Activated naive CD4-positive, alpha-beta T cell treated with anti-CD3 and anti-CD28 coated beads, Interleukin-2, amount 10 ng/mL, durations not matched to agents 7 days and 5 days (primary cell): ENCODE results near the gene SPDYC.
"Not testable (repeated sequence)": the region's sequence is repeated elsewhere in the genome, so short reads cannot be mapped to it uniquely, and the experiment has no call there.

Experiments used
- CTCF ChIA-PET: fragments of 350-600 bp; sonication (Branson Sonifier 250); formaldehyde crosslinking; loops from one replicate; lab custom pipeline; 2021; ENCODE audit warnings: antibody characterized with exemption; lab: Charles Lee
- DNase-seq: peaks from one replicate; pipeline ENCODE4 v3.0.0-alpha.2; 2020
- H3K27ac Mint-ChIP-seq: one replicate; pipeline ENCODE4 v1.8.0; 2021; ENCODE audit warnings: mild to moderate bottlenecking, moderate library complexity, mixed read lengths
- H3K27me3 Mint-ChIP-seq: one replicate; pipeline ENCODE4 v1.8.0; 2021; ENCODE audit warnings: mild to moderate bottlenecking, mixed read lengths
- H3K36me3 Mint-ChIP-seq: one replicate; pipeline ENCODE4 v1.8.0; 2021; ENCODE audit warnings: mixed read lengths
- H3K4me1 Mint-ChIP-seq: one replicate; pipeline ENCODE4 v1.8.0; 2021; ENCODE audit warnings: mixed read lengths
- H3K4me3 Mint-ChIP-seq: one replicate; pipeline ENCODE4 v1.8.0; 2021; ENCODE audit warnings: mild to moderate bottlenecking, moderate library complexity, mixed read lengths
- H3K9me3 Mint-ChIP-seq: one replicate; pipeline ENCODE4 v1.8.0; 2021; ENCODE audit warnings: mixed read lengths

Gene SPDYC

DNA sequence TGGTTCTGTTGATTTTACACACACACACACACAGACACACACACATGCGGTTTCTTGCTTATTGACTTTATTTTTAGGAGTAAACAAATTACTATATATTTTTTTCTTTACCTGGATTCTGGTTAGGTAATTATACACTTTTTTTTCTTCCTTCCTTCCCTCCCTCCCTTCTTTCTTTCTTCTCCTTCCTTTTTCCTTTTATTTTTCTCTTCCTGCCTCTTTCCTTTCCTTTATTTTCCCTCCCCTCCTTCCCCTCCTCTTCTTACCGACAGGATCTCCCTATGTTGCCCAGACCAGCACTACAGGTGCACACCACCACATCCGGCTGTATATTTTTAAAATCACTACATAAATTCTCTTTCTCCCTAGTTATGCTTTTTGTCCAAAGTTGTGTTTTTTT, 3.1 kb upstream of the SPDYC start:
- CTCF ChIA-PET: no interaction called here
- peaks cover 17% of the 10 kb centered on the region for H3K27me3 Mint-ChIP-seq
- H3K27ac Mint-ChIP-seq: peak overlapping the region; percentile 34
- no peak for DNase-seq
- H3K4me1 Mint-ChIP-seq: peaks cover 14% of the 10 kb centered on the region
- no peak overlapping the region for H3K4me3 Mint-ChIP-seq
- H3K9me3 Mint-ChIP-seq: no peaks in the 10 kb centered on the region
- H3K36me3 Mint-ChIP-seq: no peaks in the 10 kb centered on the region

DNA sequence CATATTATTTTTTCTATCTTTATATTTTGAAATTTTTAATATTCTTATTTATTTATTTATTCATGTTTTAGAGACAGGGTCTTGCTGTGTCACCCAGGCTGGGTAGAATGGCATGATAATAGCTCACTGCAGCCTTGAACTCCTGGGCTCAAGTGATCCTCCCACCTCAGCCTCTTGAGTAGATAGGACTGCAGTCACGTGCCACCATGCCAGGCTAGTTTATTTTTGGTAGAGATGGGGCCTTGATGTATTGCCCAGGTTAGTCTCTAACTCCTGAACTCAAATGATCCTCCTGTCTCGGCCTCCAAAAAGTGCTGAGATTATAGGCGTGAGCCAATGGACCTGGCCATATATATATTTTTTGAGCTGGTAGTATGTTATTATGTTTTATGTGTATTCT, 2.4 kb upstream of the SPDYC start:
- no peak for DNase-seq
- CTCF ChIA-PET: interaction anchor here (1.3 kb wide), 1 partner anchor 14 kb away, joined by 3 read pairs; the partner anchor contains the start of gene CAPN1
- Mint-ChIP-seq H3K4me1 (peaks cover 14% of the 10 kb centered on the region), H3K4me3 (no peak overlapping the region), H3K27ac (no peak overlapping the region), H3K27me3 (peaks cover 21% of the 10 kb centered on the region), H3K9me3 (no peaks in the 10 kb centered on the region), H3K36me3 (no peaks in the 10 kb centered on the region)

DNA sequence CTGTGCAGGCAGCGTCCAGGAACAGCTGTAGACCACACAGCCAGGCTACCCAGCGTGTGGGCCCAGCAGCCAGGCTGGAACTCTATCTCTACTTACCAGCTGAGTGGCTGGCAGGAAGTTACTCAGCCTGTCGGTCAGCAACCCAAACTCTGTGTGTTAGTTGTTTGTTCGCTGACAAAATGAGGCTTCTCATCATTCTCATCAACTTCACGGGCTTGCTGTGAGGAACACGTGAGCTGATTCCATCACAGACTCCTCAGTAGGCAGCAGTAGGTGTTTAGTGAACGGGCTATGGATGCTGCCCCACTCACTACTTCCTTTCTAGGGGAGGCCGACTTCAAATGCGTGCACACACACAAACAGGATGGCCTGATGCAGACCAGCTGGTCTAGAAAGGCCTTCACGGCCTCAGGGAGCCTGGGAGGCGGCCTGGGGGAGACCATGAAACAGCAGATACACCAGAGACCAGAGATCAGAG, 830 bp upstream of the SPDYC start:
- Mint-ChIP-seq H3K36me3 (no peaks in the 10 kb centered on the region), H3K9me3 (no peaks in the 10 kb centered on the region), H3K4me1 (peaks cover 14% of the 10 kb centered on the region), H3K27me3 (peaks cover 24% of the 10 kb centered on the region), H3K27ac (peak overlapping the region; percentile 35), H3K4me3 (no peak overlapping the region)
- CTCF ChIA-PET: interaction anchor here (1.0 kb wide), 1 partner anchor 22 kb away, joined by 3 read pairs; no protein-coding TSS in a partner anchor
- DNase-seq: no peak

DNA sequence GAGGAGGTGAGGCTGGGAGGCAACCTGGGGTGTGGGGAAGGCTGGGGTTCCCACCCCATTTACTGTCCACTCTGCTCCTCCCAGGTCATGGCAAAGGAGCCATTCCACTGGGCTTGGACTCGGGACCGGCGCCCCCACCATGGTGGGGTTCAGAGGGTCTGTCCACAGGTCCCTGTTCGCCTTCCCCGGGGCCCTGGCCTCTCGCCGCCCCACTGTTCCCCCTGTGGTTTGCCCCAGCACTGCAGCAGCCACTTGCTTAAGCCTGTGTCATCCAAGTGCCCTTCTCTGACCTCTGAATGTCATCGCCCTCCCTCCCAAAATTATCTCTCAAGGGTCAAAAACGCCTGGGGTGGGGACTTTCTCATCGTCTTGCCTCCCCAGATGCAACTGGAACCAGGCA, 2.6 kb downstream of the SPDYC start:
- Mint-ChIP-seq H3K4me3 (no peak overlapping the region), H3K27ac (no peak overlapping the region), H3K4me1 (peaks cover 14% of the 10 kb centered on the region), H3K36me3 (no peaks in the 10 kb centered on the region), H3K27me3 (peaks cover 13% of the 10 kb centered on the region), H3K9me3 (no peaks in the 10 kb centered on the region)
- DNase-seq: no peak
- CTCF ChIA-PET: no interaction called here

DNA sequence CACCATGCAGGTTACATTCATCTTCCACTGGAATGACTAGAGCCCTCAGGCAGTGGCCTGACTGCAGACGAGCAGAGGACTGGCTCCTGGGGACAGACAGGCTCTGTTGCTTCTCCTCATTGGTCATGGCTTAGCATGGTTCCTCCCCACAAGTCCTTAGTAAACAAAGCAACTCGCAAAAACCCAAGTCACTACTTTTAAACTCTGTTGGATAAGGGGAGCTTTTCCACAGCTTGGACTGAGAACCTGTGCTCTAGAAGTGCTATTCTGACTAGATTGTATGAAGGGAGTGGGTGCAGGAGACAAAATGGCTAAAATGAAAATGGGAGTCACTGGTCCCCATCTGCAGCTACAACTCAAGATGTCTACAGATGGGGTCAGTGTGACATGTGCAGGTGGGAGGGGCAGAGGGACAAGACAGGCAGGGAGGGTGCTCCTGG, 4.6 kb downstream of the SPDYC start:
- DNase-seq, H3K36me3 Mint-ChIP-seq, CTCF ChIA-PET, H3K27ac Mint-ChIP-seq, H3K4me3 Mint-ChIP-seq, H3K9me3 Mint-ChIP-seq, H3K4me1 Mint-ChIP-seq: not testable (repeated sequence)
- H3K27me3 Mint-ChIP-seq: peaks cover 17% of the 10 kb centered on the region

DNA sequence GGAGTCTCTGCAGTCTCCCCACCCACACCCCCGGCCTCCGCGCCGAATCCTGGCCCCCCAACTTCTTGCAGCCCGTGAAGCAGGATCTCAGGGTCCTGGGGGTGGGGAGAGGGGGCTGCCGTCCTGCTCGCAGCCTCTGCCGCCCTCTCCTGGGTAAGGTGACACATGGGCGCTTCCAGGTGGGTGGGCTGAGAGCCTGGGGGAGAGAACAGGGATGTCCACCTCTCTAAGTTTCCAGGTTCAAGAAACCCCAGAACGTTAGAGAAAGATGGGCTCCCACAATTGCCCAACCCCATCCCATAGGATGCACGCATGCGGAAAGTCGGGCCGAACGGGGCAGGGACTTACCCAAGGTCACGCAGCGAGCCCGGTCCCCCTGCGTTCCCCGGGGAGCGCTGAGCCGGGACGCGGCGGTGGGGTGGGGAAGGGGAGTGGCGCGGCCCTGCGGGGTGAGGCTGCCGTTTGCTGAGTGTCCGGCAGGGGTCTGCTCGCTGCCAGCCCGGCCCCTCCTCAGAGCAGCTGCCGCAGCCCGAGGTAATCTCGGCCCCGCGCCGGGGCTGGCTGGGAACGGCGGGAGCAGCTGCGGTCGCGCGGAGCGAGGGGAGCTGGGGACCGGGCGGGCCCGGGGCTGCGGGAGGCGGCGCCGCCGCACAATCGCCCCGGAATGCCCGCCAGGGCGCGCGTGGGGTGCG, 11.0 kb downstream of the SPDYC start:
- peak overlapping the region; percentile 86 for H3K4me3 Mint-ChIP-seq
- peak; percentile 73 for DNase-seq
- H3K27ac Mint-ChIP-seq: peak overlapping the region; percentile 62
- peaks cover 13% of the 10 kb centered on the region for H3K36me3 Mint-ChIP-seq
- H3K27me3 Mint-ChIP-seq: peaks cover 18% of the 10 kb centered on the region
- no peaks in the 10 kb centered on the region for H3K9me3 Mint-ChIP-seq
- CTCF ChIA-PET: interaction anchor here (0.7 to 2.9 kb wide), 9 partner anchors 11 to 70 kb away, joined by 3 to 20 read pairs (median 4); partner anchors contain the start of genes FAU, MRPL49, SPDYC and TM7SF2
- peaks cover 28% of the 10 kb centered on the region for H3K4me1 Mint-ChIP-seq

DNA sequence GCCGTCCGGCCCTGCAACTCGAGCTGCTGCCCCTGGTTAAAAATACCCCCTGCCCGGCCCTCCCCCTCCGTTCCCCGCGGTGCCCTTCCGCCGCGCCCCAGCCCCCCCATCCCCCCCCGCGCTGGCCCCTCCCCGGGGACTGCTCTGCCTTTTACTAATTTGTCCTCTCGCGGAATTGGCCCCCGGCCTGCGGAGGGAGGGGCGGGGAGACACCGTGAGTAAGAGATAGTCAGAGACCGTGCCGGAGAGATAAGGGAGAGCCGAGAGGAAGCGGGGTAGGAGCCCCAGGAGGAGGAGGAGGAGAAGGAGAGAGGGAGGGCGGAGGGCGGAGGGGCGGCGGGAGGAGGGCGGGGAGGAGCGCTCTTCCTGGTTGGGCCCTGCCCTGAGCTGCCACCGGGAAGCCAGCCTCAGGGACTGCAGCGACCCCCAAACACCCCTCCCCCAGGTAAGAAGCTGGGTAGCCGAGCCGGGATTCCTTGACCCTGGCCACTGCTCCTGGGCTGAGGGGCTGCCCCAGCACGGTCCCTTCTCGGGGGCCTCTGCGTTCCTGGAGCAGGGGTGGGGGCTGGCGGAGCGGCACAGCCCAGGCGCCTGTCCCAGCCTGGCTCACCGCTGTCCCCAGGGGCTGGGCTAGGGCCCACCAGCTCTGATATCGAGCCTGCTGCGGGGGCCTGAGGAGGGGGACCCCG, 11.7 kb downstream of the SPDYC start, which contains the start of gene CAPN1:
Gene CAPN1, plus strand, starts transcription at position 360 of the 689 bp plus-strand sequence. CDS start 774 bp downstream, outside the sequence.
- CTCF ChIA-PET: interaction anchor here (0.7 to 2.9 kb wide), 7 partner anchors 14 to 288 kb away, joined by 3 to 20 read pairs (median 4); partner anchors contain the start of genes FAU, MRPL49 and TM7SF2
- peak; percentile 86 for DNase-seq
- Mint-ChIP-seq H3K27ac (peak within 1 kb of the TSS; percentile 87), H3K36me3 (peaks cover 18% of the 10 kb centered on the region), H3K27me3 (peaks cover 18% of the 10 kb centered on the region), H3K9me3 (no peaks in the 10 kb centered on the region), H3K4me1 (peaks cover 28% of the 10 kb centered on the region), H3K4me3 (peak within 1 kb of the TSS; percentile 96)

DNA sequence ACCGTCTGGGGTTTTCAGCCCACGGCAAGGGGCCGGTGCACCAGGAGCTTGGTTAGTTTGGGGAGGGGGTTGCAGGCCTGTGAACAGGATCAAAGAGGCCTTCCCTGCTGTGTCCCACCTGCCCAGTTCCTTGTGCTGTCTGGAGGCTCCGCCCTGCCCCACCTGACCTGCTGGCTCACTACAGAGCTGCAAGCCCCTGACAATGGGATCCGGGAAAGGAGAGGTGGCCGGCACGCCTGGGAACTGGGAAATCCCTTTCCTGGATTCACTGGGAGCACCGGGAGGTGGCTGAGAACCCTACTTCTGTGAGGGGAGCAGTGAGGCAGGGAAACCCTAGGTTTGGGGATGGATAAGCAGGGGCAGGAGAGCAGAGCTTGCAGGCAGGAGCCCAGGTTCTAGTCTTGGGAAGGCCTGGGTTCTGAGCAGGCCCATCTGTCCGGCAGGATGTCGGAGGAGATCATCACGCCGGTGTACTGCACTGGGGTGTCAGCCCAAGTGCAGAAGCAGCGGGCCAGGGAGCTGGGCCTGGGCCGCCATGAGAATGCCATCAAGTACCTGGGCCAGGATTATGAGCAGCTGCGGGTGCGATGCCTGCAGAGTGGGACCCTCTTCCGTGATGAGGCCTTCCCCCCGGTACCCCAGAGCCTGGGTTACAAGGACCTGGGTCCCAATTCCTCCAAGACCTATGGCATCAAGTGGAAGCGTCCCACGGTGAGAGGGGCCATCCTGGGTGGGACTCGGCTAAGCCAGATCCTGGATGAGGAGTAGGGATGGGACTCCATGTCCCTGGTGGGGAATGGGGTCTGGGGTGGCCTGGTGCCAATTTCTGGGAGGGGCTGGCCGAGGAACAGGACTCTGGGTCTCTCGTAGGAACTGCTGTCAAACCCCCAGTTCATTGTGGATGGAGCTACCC, 12.5 kb downstream of the SPDYC start:
- Mint-ChIP-seq H3K9me3 (no peaks in the 10 kb centered on the region), H3K4me3 (peak overlapping the region; percentile 96), H3K36me3 (peaks cover 25% of the 10 kb centered on the region), H3K27me3 (peaks cover 18% of the 10 kb centered on the region), H3K27ac (peak overlapping the region; percentile 76), H3K4me1 (peaks cover 28% of the 10 kb centered on the region)
- peak; percentile 40 for DNase-seq
- CTCF ChIA-PET: interaction anchor here (1.1 to 1.7 kb wide), 3 partner anchors 22 to 288 kb away, joined by 3 to 4 read pairs (median 4); no protein-coding TSS in a partner anchor

DNA sequence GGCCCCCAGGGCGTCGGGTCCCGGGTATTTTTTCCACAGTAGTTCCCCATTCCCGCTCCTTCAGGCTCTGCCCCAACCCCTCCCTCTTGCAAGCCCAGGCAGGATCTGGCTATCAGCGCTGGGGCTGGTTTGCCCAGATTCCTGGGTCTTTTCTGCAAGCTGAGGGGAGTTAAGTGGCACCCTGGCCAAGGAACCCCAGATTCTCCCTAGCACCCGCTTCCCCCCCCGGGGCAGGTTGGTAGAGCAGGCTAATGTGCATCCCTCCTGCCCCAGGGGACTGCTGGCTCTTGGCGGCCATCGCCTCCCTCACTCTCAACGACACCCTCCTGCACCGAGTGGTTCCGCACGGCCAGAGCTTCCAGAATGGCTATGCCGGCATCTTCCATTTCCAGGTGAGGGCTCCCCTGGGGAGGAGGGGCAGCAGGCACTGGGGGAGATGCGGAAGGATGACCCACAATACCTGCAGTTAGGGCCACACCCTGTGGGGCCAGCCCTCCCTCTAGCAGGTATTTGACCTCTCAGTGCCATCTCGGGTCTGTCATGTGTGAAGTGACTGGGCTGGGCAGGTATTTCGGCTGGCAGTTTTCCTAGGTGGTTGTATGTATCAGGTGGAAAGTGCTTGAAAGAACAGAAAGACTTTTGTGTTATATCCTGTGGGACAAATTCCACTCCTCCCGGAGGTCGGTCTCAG, 13.3 kb downstream of the SPDYC start:
- Mint-ChIP-seq H3K4me1 (peaks cover 28% of the 10 kb centered on the region), H3K36me3 (peaks cover 25% of the 10 kb centered on the region), H3K27me3 (peaks cover 18% of the 10 kb centered on the region), H3K27ac (no peak overlapping the region), H3K4me3 (peak overlapping the region; percentile 96), H3K9me3 (no peaks in the 10 kb centered on the region)
- DNase-seq: no peak
- CTCF ChIA-PET: interaction anchor here (0.5 to 1.7 kb wide), 4 partner anchors 21 to 289 kb away, joined by 3 to 4 read pairs (median 3); no protein-coding TSS in a partner anchor

DNA sequence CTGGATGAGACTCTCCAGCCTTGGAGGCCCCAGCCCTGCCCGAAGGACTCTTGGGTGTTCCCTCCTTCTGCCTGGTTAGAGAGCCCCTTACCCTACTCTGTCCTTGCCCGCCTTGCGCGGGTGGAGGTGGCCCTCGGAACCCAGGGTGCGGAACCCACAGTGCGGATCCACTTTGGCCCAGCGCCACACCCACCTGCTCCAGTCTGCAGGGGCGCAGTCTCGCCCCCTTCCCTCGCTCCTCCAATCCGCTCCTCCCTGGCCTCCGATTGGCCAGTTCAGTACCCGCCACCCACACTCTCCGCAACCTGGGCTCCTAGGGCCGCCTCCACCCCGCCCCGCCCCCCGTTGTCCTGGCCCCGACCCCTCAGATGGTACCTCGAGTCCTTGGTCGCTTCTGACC, 14.1 kb downstream of the SPDYC start:
- H3K27me3 Mint-ChIP-seq: peaks cover 18% of the 10 kb centered on the region
- H3K36me3 Mint-ChIP-seq: peaks cover 29% of the 10 kb centered on the region
- H3K4me3 Mint-ChIP-seq: peak overlapping the region; percentile 96
- H3K4me1 Mint-ChIP-seq: peaks cover 28% of the 10 kb centered on the region
- CTCF ChIA-PET: interaction anchor here (0.6 kb wide), 1 partner anchor 27 kb away, joined by 3 read pairs; no protein-coding TSS in a partner anchor
- no peak overlapping the region for H3K27ac Mint-ChIP-seq
- H3K9me3 Mint-ChIP-seq: no peaks in the 10 kb centered on the region
- DNase-seq: no peak

DNA sequence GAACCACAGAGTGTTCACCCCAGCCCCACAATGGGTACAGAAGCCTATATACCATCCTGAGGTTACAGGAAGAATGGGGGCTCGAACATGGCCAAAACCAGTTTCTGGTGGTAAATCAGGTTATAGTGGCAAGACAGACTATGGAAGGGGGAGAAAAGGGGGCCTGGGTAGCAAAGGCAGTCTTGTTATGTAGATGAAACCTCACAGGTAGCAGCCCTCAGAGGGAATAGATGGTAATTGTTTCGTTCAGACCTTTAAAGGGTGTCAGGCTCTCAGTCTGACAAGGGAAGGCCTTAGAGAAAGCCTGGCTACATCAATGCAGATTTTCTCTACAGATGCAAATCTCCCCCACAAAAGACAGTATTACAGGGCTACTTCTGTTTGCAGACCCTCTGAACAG, 15.1 kb downstream of the SPDYC start:
- Mint-ChIP-seq H3K27me3 (peaks cover 9% of the 10 kb centered on the region), H3K36me3 (peaks cover 39% of the 10 kb centered on the region), H3K4me1 (peaks cover 28% of the 10 kb centered on the region), H3K4me3 (no peak overlapping the region), H3K9me3 (no peaks in the 10 kb centered on the region), H3K27ac (no peak overlapping the region)
- CTCF ChIA-PET: interaction anchor here (1.1 to 1.3 kb wide), 3 partner anchors 19 to 73 kb away, joined by 3 to 5 read pairs (median 5); partner anchors contain the start of gene TM7SF2
- DNase-seq: no peak

DNA sequence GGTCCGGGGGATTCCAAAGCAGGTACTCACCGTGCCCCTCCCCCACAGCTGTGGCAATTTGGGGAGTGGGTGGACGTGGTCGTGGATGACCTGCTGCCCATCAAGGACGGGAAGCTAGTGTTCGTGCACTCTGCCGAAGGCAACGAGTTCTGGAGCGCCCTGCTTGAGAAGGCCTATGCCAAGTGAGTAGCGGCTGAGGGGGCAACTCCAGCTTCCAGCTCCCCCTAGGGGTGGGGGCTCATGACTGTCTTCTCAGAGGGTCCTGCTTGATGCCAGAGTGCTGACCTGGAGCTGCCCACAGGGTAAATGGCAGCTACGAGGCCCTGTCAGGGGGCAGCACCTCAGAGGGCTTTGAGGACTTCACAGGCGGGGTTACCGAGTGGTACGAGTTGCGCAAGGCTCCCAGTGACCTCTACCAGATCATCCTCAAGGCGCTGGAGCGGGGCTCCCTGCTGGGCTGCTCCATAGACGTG, 15.9 kb downstream of the SPDYC start:
- CTCF ChIA-PET: interaction anchor here (1.1 to 1.3 kb wide), 3 partner anchors 18 to 74 kb away, joined by 3 to 5 read pairs (median 5); partner anchors contain the start of gene TM7SF2
- H3K4me1 Mint-ChIP-seq: peaks cover 23% of the 10 kb centered on the region
- no peak overlapping the region for H3K27ac Mint-ChIP-seq
- no peaks in the 10 kb centered on the region for H3K9me3 Mint-ChIP-seq
- peaks cover 2% of the 10 kb centered on the region for H3K27me3 Mint-ChIP-seq
- H3K4me3 Mint-ChIP-seq: no peak overlapping the region
- peaks cover 44% of the 10 kb centered on the region for H3K36me3 Mint-ChIP-seq
- no peak for DNase-seq

DNA sequence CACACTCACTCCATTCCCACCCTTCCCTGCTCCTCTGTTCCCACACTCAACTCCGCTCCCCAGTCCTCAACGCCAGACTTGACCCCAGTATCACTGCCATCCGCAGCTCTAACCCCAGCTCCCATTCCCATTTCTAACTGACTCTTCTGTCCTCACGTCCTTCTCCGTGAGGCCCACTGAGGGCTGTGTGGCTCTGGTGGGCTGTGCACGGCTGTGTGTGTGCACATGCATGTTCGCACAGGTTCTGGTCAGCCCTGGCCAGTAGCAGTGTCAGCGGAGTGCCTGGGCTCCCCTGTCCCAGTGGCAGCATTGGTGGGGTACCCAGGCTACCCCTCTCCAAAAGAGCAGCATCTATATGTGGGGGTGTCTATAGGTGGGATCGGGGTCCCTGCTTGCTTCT, 16.7 kb downstream of the SPDYC start:
- Mint-ChIP-seq H3K9me3 (no peaks in the 10 kb centered on the region), H3K27me3 (no peaks in the 10 kb centered on the region), H3K36me3 (peaks cover 42% of the 10 kb centered on the region), H3K4me3 (no peak overlapping the region), H3K27ac (no peak overlapping the region), H3K4me1 (peaks cover 21% of the 10 kb centered on the region)
- DNase-seq: no peak
- CTCF ChIA-PET: no interaction called here
